HL-60 (cell line): ENCODE data around the gene SLC34A1.

Experiments used
- CTCF ChIP-seq: IDR thresholded peaks from one replicate; pipeline ENCODE4 v1.5.1; 2011; ENCODE audit warnings: low read length, control low read depth, inconsistent platforms; ENCODE audit not compliant: insufficient read depth
- GABPA ChIP-seq: IDR thresholded peaks from 2 replicates; pipeline ENCODE4 v1.6.1; 2012; ENCODE audit warnings: low read depth
- POLR2AphosphoS5 ChIP-seq: IDR thresholded peaks from 2 replicates; pipeline ENCODE4 v1.6.1; 2012; ENCODE audit warnings: low read depth
- TF ChIP-seq, protein P1 (sequence below): IDR thresholded peaks from 2 replicates; pipeline ENCODE4 v1.6.1; 2012; ENCODE audit warnings: low read depth; ENCODE audit not compliant: insufficient replicate concordance

DNA sequence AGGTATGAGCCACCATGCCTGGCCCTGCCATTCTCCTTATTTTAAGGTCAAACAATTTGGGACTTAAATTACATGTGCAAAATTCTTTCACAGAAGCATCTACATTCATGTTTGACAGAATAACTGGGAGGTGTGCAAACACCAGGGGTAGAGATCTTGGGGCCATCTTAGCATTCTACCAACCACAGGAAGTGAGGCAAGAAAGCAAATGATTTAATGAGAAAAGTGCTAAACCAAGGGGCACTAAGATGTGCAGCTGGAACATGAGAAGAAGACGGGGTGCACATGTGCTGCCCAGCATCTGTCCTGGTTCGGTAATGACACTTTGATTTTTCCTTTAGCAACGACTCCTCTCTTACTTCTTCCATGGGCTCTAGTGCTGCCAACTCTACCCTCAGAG is 26.3 kb downstream of the SLC34A1 start:
- no peak for TF ChIP-seq GABPA
- TF ChIP-seq CTCF = no peak
- no peak for TF ChIP-seq POLR2AphosphoS5
- TF ChIP-seq, protein P1, sequence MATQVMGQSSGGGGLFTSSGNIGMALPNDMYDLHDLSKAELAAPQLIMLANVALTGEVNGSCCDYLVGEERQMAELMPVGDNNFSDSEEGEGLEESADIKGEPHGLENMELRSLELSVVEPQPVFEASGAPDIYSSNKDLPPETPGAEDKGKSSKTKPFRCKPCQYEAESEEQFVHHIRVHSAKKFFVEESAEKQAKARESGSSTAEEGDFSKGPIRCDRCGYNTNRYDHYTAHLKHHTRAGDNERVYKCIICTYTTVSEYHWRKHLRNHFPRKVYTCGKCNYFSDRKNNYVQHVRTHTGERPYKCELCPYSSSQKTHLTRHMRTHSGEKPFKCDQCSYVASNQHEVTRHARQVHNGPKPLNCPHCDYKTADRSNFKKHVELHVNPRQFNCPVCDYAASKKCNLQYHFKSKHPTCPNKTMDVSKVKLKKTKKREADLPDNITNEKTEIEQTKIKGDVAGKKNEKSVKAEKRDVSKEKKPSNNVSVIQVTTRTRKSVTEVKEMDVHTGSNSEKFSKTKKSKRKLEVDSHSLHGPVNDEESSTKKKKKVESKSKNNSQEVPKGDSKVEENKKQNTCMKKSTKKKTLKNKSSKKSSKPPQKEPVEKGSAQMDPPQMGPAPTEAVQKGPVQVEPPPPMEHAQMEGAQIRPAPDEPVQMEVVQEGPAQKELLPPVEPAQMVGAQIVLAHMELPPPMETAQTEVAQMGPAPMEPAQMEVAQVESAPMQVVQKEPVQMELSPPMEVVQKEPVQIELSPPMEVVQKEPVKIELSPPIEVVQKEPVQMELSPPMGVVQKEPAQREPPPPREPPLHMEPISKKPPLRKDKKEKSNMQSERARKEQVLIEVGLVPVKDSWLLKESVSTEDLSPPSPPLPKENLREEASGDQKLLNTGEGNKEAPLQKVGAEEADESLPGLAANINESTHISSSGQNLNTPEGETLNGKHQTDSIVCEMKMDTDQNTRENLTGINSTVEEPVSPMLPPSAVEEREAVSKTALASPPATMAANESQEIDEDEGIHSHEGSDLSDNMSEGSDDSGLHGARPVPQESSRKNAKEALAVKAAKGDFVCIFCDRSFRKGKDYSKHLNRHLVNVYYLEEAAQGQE = no peak
